NCI-H524 (cell line): ENCODE measurements around the gene PRSS56.
"Not testable (repeated sequence)": the region's sequence is repeated elsewhere in the genome, so short reads cannot be mapped to it uniquely, and the experiment has no call there.

Experiments
- DNase-seq, 2 experiments: peaks; one replicate each; lab custom pipeline; 2025; lab: John Stamatoyannopoulos, UW

PRSS56 gene

GRCh38 chr2:232525791-232526371, 5.7 kb downstream of the PRSS56 start, which contains the start of gene CHRND:
TSS of gene CHRND (plus strand) at chr2:232526160. CDS start at chr2:232526216, 56 bp downstream.
- DNase-seq = peak; percentile 81 to 94

GRCh38 chr2:232526372-232526941, 6.3 kb downstream of the PRSS56 start:
- peak in 1 of 2 experiments; percentile 54 for DNase-seq

- no peak for DNase-seq
These were observed 7.8 kb downstream of the PRSS56 start for GRCh38 chr2:232527905-232528470.

GRCh38 chr2:232528746-232529460, 8.7 kb downstream of the PRSS56 start:
- DNase-seq = no peak

- DNase-seq = no peak
These were observed 9.8 kb downstream of the PRSS56 start for GRCh38 chr2:232529806-232530547.

DNA sequence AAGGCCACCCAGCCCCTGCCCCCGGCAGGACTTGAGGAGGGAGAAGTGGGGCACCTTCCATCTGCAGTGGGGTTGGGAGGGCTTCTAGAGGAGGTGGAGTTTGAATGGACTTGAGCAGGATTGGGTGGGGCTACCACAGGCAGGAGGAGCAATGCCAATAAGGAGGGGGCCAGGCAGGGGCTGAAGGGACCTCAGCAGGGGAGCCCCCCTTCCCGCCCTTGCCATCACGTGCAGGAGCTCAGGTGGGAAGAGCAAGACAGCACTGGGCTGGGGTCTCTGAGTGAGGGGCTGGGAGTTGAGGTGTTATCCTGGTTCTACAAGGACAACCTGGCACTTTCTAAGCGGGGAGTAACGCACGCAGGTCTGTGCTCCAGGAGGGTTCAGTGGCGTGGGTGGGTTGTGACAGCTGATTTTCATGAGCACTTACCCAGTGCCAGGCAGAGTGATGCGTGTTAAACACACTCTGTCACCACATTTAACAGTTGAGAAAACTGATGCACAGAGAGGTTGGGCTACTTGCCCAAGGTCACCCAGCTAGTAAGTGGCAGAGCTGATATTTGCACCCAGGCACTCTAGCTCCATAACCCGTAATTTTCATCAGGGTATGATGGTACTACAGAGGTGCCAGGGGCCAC, 10.6 kb downstream of the PRSS56 start:
- DNase-seq = no peak

- no peak for DNase-seq
These were observed 12.2 kb downstream of the PRSS56 start for GRCh38 chr2:232532419-232532818.

DNA sequence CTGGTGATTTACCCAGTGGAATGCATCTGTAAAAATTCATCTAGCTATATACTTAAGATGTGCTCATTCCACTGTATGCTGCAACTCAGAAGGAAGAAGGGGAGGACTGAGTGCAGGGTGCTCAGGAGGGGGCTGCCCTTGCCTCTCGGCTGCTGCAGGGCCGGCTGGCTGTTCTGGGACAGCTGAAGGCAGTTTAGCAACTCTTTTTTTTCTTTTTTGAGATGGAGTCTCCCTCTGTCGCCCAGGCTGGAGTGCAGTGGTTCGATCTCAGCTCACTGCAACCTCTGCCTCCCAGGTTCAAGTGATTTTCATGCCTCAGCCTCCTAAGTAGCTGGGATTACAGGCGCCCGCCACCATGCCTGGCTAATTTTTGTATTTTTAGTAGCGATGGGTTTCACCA, 12.6 kb downstream of the PRSS56 start:
- DNase-seq = not testable (repeated sequence)

GRCh38 chr2:232533944-232534710, 13.9 kb downstream of the PRSS56 start:
- DNase-seq = no peak

DNA sequence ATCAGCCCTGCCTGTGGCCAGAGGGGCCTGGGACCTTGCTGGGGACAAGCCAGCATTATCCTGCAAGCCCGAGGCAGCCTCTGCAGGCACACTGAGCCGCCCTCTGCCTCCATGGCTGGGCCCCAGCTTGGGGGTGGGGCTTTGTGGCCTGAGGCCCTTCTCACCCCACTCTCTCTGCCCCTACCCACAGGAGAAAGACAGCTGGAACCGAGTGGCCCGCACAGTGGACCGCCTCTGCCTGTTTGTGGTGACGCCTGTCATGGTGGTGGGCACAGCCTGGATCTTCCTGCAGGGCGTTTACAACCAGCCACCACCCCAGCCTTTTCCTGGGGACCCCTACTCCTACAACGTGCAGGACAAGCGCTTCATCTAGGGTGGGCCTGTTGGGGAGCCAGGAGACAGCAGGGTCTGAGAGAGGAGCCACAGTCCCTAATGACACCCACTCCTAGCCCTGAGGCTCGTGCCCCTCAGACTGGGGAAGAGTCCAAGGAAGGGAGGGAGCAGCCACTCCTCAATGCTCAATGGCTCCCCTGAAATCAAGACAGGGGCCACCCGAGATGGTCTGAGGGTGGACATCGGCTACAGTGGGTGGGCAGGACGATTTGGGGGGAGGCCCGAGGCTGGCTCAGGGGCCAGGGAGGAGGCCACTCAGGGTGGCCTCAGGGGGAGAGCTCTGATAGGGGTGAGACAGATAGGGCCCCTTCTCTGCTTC, 14.9 kb downstream of the PRSS56 start:
- DNase-seq = no peak

- no peak for DNase-seq
These were observed 15.8 kb downstream of the PRSS56 start for GRCh38 chr2:232535761-232536530.

- DNase-seq = peak in 1 of 2 experiments; percentile 9
These were observed 16.9 kb downstream of the PRSS56 start for GRCh38 chr2:232537079-232537478.

DNA sequence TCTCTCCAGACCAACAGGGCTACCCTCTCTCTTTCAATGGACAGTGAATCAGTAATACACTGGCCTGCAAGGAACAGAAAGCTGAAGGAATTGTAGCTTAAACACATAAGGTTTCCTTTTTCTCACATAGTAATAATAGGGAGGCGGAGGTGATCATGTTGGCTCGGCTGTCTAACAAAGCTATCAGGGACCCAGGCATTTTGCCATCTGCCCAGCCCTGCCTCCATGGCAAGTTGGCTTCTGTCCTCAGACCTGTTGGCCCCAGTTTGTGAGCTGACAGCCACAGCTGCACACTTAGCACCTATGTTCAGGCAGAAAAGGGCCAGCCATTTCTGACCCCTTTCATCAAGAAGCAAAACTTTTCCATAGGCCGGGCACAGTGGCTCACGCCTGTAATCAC, 17.3 kb downstream of the PRSS56 start:
- no peak for DNase-seq

DNA sequence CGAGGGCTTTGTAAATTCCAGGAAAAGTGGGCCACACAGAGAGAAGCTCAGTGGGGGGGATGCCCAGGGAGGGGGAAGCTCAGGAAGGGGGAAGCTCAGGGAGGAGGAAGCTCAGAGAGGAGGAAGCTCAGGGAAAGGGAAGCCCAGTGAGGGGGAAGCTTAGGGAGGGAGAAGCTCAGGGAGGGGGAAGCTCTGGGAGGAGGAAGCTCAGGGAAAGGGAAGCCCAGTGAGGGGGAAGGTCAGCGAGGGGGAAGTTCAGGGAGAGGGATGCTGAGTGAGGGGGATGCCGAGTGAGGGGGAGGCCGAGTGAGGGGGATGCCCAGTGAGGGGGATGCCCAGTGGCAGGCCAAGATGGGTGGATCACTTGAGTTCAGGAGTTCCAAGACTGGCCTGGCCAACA, 18.5 kb downstream of the PRSS56 start:
- no peak for DNase-seq

- DNase-seq = peak in 1 of 2 experiments; percentile 23
These were observed 19.4 kb downstream of the PRSS56 start, which contains the start of gene CHRNG for GRCh38 chr2:232539298-232540231. TSS of gene CHRNG (plus strand) at chr2:232539692. CDS start at chr2:232539748, 56 bp downstream.

GRCh38 chr2:232540441-232541041, 20.4 kb downstream of the PRSS56 start:
- no peak for DNase-seq

GRCh38 chr2:232541195-232541960, 21.2 kb downstream of the PRSS56 start:
- DNase-seq = no peak
